HCT116 (cell line): ENCODE measurements around the gene VAV2. TPM values are rescaled to one million over a fixed set of nuclear protein-coding genes. Genes with fewer than 3 reads are reported as not detected.

Source experiments
- ATAC-seq: fragments of 200-7000 bp; cut with Tn5 transposase; 2 replicates; pipeline ENCODE4 v1.9.1; 2020; ENCODE audit warnings: mild to moderate bottlenecking, moderate library complexity
- BruUV-seq: library from RNA; stranded (reverse); fragments of 400-500 nt; replicated peaks from 2 replicates; lab custom pipeline; 2021; lab: Mats Ljungman, UMichigan
- CTCF ChIA-PET: fragments of 300-600 bp; sonication (Branson Sonifier 250); formaldehyde crosslinking; loops from one replicate; lab custom pipeline; 2021; ENCODE audit warnings: antibody characterized with exemption; lab: Charles Lee
- POLR2A ChIA-PET: fragments of 300-600, 350-600 bp; sonication (Branson Sonifier 250); formaldehyde crosslinking; loops from one replicate; lab custom pipeline; 2021; ENCODE audit warnings: antibody characterized with exemption; lab: Charles Lee
- RAD21 ChIA-PET, 2 experiments: fragments of 300-600 bp; sonication (Branson Sonifier 250); formaldehyde crosslinking; loops; one replicate each; lab custom pipeline; 2023; ENCODE audit warnings: low total read pairs in 2 of 2; ENCODE audit not compliant: uncharacterized antibody in 2 of 2, unreplicated experiment in 2 of 2, low non-redundant PET in 1 of 2; lab: Charles Lee
- DNase-seq: peaks from one replicate; pipeline ENCODE4 v3.0.0-alpha.2; 2010; ENCODE audit warnings: low read depth, low spot score
- H2AFZ ChIP-seq: fragments of 200-600 bp; shearing (Covaris generic), sonication (generic); 2 replicates; pipeline ENCODE4 v1.6.1; 2017; ENCODE audit warnings: low read depth, mixed run types, mixed read lengths, antibody characterized with exemption, low read length; ENCODE audit not compliant: poor library complexity, severe bottlenecking
- H3K27ac ChIP-seq: 2 replicates; pipeline ENCODE4 v1.5.1; 2012; ENCODE audit warnings: low read depth, low read length
- H3K27me3 ChIP-seq: fragments of 200-600 bp; sonication (generic); 2 replicates; pipeline ENCODE4 v1.6.1; 2016; ENCODE audit warnings: mixed run types, low read length, mixed read lengths; ENCODE audit not compliant: insufficient read depth
- H3K36me3 ChIP-seq, 2 experiments: fragments of 200-500 bp in 1 of 2; fragments of 200-600 bp in 1 of 2; sonication (Bioruptor generic) in 1 of 2; sonication (generic) in 1 of 2; 2 replicates each; pipeline versions ENCODE4 v1.5.1 to v1.6.1; 2014 to 2016; ENCODE audit warnings: low read length in 2 of 2, inconsistent platforms in 1 of 2, mixed read lengths in 1 of 2, mixed run types in 1 of 2; ENCODE audit not compliant: insufficient read depth in 2 of 2, control insufficient read depth in 1 of 2
- H3K4me1 ChIP-seq, 2 experiments: fragments of 200-600 bp in 1 of 2; sonication (generic) in 1 of 2; 2 replicates each; pipeline versions ENCODE4 v1.5.1 to v1.6.1; 2012 to 2017; ENCODE audit warnings: low read length in 2 of 2, inconsistent platforms in 1 of 2, mild to moderate bottlenecking in 1 of 2, mixed read lengths in 1 of 2, mixed run types in 1 of 2, moderate library complexity in 1 of 2; ENCODE audit not compliant: insufficient read depth in 2 of 2, control insufficient read depth in 1 of 2
- H3K4me2 ChIP-seq: fragments of 200-600 bp; sonication (generic); 2 replicates; pipeline ENCODE4 v1.6.1; 2017; ENCODE audit warnings: mixed run types, low read length, mixed read lengths
- H3K4me3 ChIP-seq, 2 experiments: fragments of 200-600 bp in 1 of 2; sonication (generic) in 1 of 2; replicated peaks in 1 of 2; 2 replicates each; pipeline ENCODE4 v1.5.1; 2011 to 2016; ENCODE audit warnings: low read length in 2 of 2, control low read depth in 1 of 2, low read depth in 1 of 2, mild to moderate bottlenecking in 1 of 2, mixed read lengths in 1 of 2, mixed run types in 1 of 2
- H3K79me2 ChIP-seq: fragments of 200-600 bp; sonication (generic); 2 replicates; pipeline ENCODE4 v1.6.1; 2017; ENCODE audit warnings: mild to moderate bottlenecking, mixed run types, low read length, moderate library complexity, mixed read lengths; ENCODE audit not compliant: insufficient read depth
- H3K9ac ChIP-seq: fragments of 200-600 bp; sonication (generic); 2 replicates; pipeline ENCODE4 v1.6.1; 2016; ENCODE audit warnings: low read length, mixed read lengths
- H3K9me2 ChIP-seq: fragments of 200-600 bp; sonication (generic), shearing (Covaris generic); 2 replicates; pipeline ENCODE4 v1.6.1; 2017; ENCODE audit warnings: mixed run types, mild to moderate bottlenecking, moderate library complexity; ENCODE audit not compliant: insufficient read depth
- H3K9me3 ChIP-seq, 2 experiments: fragments of 200-500 bp in 1 of 2; fragments of 200-600 bp in 1 of 2; sonication (Bioruptor generic) in 1 of 2; sonication (generic) in 1 of 2; 2 replicates each; pipeline ENCODE4 v1.6.1; 2014 to 2017; ENCODE audit warnings: low read length in 2 of 2, mixed read lengths in 2 of 2, inconsistent platforms in 1 of 2, low read depth in 1 of 2, mild to moderate bottlenecking in 1 of 2, mixed run types in 1 of 2, moderate library complexity in 1 of 2; ENCODE audit not compliant: control insufficient read depth in 1 of 2, insufficient read depth in 1 of 2
- H4K20me1 ChIP-seq: fragments of 200-600 bp; sonication (generic), shearing (Covaris generic); 2 replicates; pipeline ENCODE4 v1.6.1; 2017; ENCODE audit warnings: mixed run types, mild to moderate bottlenecking, moderate library complexity; ENCODE audit not compliant: insufficient read depth
- CEBPB ChIP-seq: IDR thresholded peaks from 2 replicates; pipeline ENCODE4 v1.6.1; 2012; ENCODE audit warnings: low read depth
- CTCF ChIP-seq, 3 experiments: fragments of 200-600 bp in 1 of 3; sonication (generic) in 1 of 3; IDR thresholded peaks in 2 of 3; conservative IDR thresholded peaks in 1 of 3; 2 replicates each; pipeline ENCODE4 v1.5.1; 2012 to 2017; ENCODE audit warnings: low read depth in 2 of 3, low read length in 2 of 3, antibody characterized with exemption in 1 of 3, borderline replicate concordance in 1 of 3, control low read depth in 1 of 3, mild to moderate bottlenecking in 1 of 3, mixed read lengths in 1 of 3, mixed run types in 1 of 3, moderate library complexity in 1 of 3; ENCODE audit not compliant: insufficient read depth in 1 of 3
- ELF1 ChIP-seq: IDR thresholded peaks from 2 replicates; pipeline ENCODE4 v1.6.1; 2012; ENCODE audit warnings: low read depth, borderline replicate concordance
- EZH2 ChIP-seq: fragments of 200-600 bp; sonication (generic); IDR thresholded peaks from 2 replicates; pipeline ENCODE4 v1.6.1; 2017; ENCODE audit warnings: antibody characterized with exemption, mixed run types
- EZH2phosphoT487 ChIP-seq: fragments of 200-600 bp; IDR thresholded peaks from 2 replicates; pipeline ENCODE4 v1.6.1; 2018; ENCODE audit warnings: antibody characterized with exemption, borderline replicate concordance
- FOSL1 ChIP-seq: IDR thresholded peaks from 2 replicates; pipeline ENCODE4 v1.6.1; 2012; ENCODE audit warnings: low read depth
- JUND ChIP-seq: IDR thresholded peaks from 2 replicates; pipeline ENCODE4 v1.6.1; 2012
- MAX ChIP-seq: IDR thresholded peaks from 2 replicates; pipeline ENCODE4 v1.6.1; 2012
- POLR2A ChIP-seq: IDR thresholded peaks from 2 replicates; pipeline ENCODE4 v1.7.0; 2011; ENCODE audit warnings: borderline replicate concordance; ENCODE audit not compliant: insufficient read depth, insufficient read length; ENCODE audit errors: extremely low read depth
- RAD21 ChIP-seq: IDR thresholded peaks from 2 replicates; pipeline ENCODE4 v1.6.1; 2012; ENCODE audit warnings: low read depth, mild to moderate bottlenecking
- SIN3A ChIP-seq: IDR thresholded peaks from 2 replicates; pipeline ENCODE4 v1.6.1; 2012; ENCODE audit warnings: low read depth
- SP1 ChIP-seq: IDR thresholded peaks from 2 replicates; pipeline ENCODE4 v1.6.1; 2012; ENCODE audit warnings: low read depth
- SRF ChIP-seq: IDR thresholded peaks from 2 replicates; pipeline ENCODE4 v1.6.1; 2012; ENCODE audit warnings: low read depth
- YY1 ChIP-seq: IDR thresholded peaks from 2 replicates; pipeline ENCODE4 v1.6.1; 2011; ENCODE audit warnings: low read length, low read depth, moderate library complexity, mild to moderate bottlenecking; ENCODE audit not compliant: insufficient replicate concordance; ENCODE audit errors: extremely low read depth
- ZBTB33 ChIP-seq: IDR thresholded peaks from 2 replicates; pipeline ENCODE4 v1.6.1; 2011; ENCODE audit warnings: mild to moderate bottlenecking, low read length, moderate library complexity; ENCODE audit not compliant: insufficient replicate concordance; ENCODE audit errors: extremely low read depth
- ZFX ChIP-seq: fragments of 450-650 bp; IDR thresholded peaks from 2 replicates; pipeline ENCODE4 v1.6.1; 2017
- ZNF274 ChIP-seq: fragments of 200-500 bp; sonication (Bioruptor generic); IDR thresholded peaks from 2 replicates; pipeline ENCODE4 v1.6.1; 2014; ENCODE audit warnings: mild to moderate bottlenecking, low read depth, low read length, inconsistent platforms
- intact Hi-C: fragments of 100-400 bp; cut with micrococcal nuclease; formaldehyde crosslinking; loops from 2 replicates; pipeline ENCODE4 v1.10.0; 2022
- total RNA-seq: library from RNA; stranded (reverse); gene quantifications from one replicate; pipeline ENCODE4 v1.2.1, GENCODE V29; 2021; ENCODE audit not compliant: unreplicated experiment

Gene VAV2
- total RNA-seq, 1 experiment from 2014 or later: 33.2 TPM

- H2AFZ ChIP-seq: no peak overlapping the region
- H3K27me3 ChIP-seq: no peaks in the 10 kb centered on the region
- no peaks in the 10 kb centered on the region for H3K9me2 ChIP-seq
- CTCF ChIA-PET: no interaction called here
- H4K20me1 ChIP-seq: no peaks in the 10 kb centered on the region
- H3K36me3 ChIP-seq: no peaks in the 10 kb centered on the region
- no peaks in the 10 kb centered on the region; a peak in 2 of 4 replicates for H3K9me3 ChIP-seq
- H3K4me2 ChIP-seq: no peak overlapping the region
- POLR2A ChIA-PET: no interaction called here
- RAD21 ChIA-PET: no interaction called here
- peaks cover 89% of the 10 kb centered on the region for H3K79me2 ChIP-seq
- no TSS peak for BruUV-seq
- no peak overlapping the region for H3K27ac ChIP-seq
- no peak overlapping the region for H3K4me3 ChIP-seq
- H3K9ac ChIP-seq: no peak overlapping the region
- no peak for DNase-seq
- ATAC-seq: no peak
- H3K4me1 ChIP-seq: no peaks in the 10 kb centered on the region
- TF ChIP-seq MAX (no peak), EZH2phosphoT487 (no peak), ZNF274 (no peak), FOSL1 (no peak), CEBPB (no peak), SRF (no peak), POLR2A (no peak), ZFX (no peak), EZH2 (no peak)
- TF ChIP-seq, all 23 proteins: peak for 0
- intact Hi-C loops: no loop called here
These were observed 21.5 kb downstream of the VAV2 start for GRCh38 chr9:133970581-133971058.

GRCh38 chr9:133969681-133970580, 22.2 kb downstream of the VAV2 start:
- ChIA-PET POLR2A (no interaction called here), RAD21 (no interaction called here), CTCF (no interaction called here)
- intact Hi-C loops: no loop called here
- H3K9me2 ChIP-seq: no peaks in the 10 kb centered on the region
- no peak overlapping the region for H2AFZ ChIP-seq
- H3K27ac ChIP-seq: no peak overlapping the region
- H3K4me1 ChIP-seq: no peaks in the 10 kb centered on the region
- BruUV-seq: no TSS peak
- H4K20me1 ChIP-seq: no peaks in the 10 kb centered on the region
- no peaks in the 10 kb centered on the region for H3K36me3 ChIP-seq
- ATAC-seq: no peak
- no peak for DNase-seq
- H3K9ac ChIP-seq: no peak overlapping the region
- H3K4me3 ChIP-seq: no peak overlapping the region
- no peaks in the 10 kb centered on the region; a peak in 2 of 4 replicates for H3K9me3 ChIP-seq
- H3K79me2 ChIP-seq: peaks cover 89% of the 10 kb centered on the region
- H3K4me2 ChIP-seq: no peak overlapping the region
- no peaks in the 10 kb centered on the region for H3K27me3 ChIP-seq
- no peak for TF ChIP-seq CEBPB
- no peak for TF ChIP-seq ELF1
- TF ChIP-seq SIN3A: no peak
- no peak for TF ChIP-seq CTCF (IDR thresholded peaks at IDR 0.05 in 2 of 3, conservative IDR thresholded peaks at IDR 0.05 in 1 of 3; ENCODE audit: borderline replicate concordance in 1 of 3, insufficient read depth in 1 of 3, low read depth in 2 of 3, low read length in 2 of 3)
- no peak for TF ChIP-seq ZBTB33
- no peak for TF ChIP-seq YY1
- no peak for TF ChIP-seq RAD21
- TF ChIP-seq JUND: no peak
- no peak for TF ChIP-seq MAX
- no peak for TF ChIP-seq SP1
